Endothelial cell (in vitro differentiated cells): Measurements from ENCODE around the gene ITGB5. TPM values are rescaled to one million over a fixed set of nuclear protein-coding genes. Genes with fewer than 3 reads are reported as not detected.

ENCODE experiments used
- DNase-seq: peaks from one replicate; pipeline ENCODE4 v3.0.0; 2021; ENCODE audit warnings: low spot score
- H3K27ac Mint-ChIP-seq: one replicate; pipeline ENCODE4 v1.8.0; 2021; ENCODE audit warnings: mixed read lengths, inconsistent platforms; ENCODE audit not compliant: unreplicated experiment
- H3K27me3 Mint-ChIP-seq: one replicate; pipeline ENCODE4 v1.8.0; 2021; ENCODE audit warnings: mild to moderate bottlenecking, moderate library complexity, mixed read lengths, inconsistent platforms; ENCODE audit not compliant: unreplicated experiment
- H3K36me3 Mint-ChIP-seq: one replicate; pipeline ENCODE4 v1.8.0; 2021; ENCODE audit warnings: mild to moderate bottlenecking, low read depth, mixed read lengths, inconsistent platforms; ENCODE audit not compliant: unreplicated experiment
- H3K4me1 Mint-ChIP-seq: one replicate; pipeline ENCODE4 v1.8.0; 2021; ENCODE audit warnings: mild to moderate bottlenecking, mixed read lengths, inconsistent platforms; ENCODE audit not compliant: unreplicated experiment
- H3K4me3 Mint-ChIP-seq: one replicate; pipeline ENCODE4 v1.8.0; 2021; ENCODE audit warnings: mild to moderate bottlenecking, mixed read lengths, inconsistent platforms; ENCODE audit not compliant: unreplicated experiment
- H3K9me3 Mint-ChIP-seq: one replicate; pipeline ENCODE4 v1.8.0; 2021; ENCODE audit warnings: mixed read lengths, inconsistent platforms; ENCODE audit not compliant: unreplicated experiment
- CTCF ChIP-seq: fragments of 200-600 bp; sonication (generic); IDR thresholded peaks from one replicate; pipeline ENCODE4 v1.5.0; 2021; ENCODE audit warnings: antibody characterized with exemption; ENCODE audit not compliant: unreplicated experiment
- total RNA-seq: library from RNA; stranded (reverse); fragmentation: NEBNext Ultra II Directional; extraction: Animal tissue kit (Norgen Biotek cat#: 25700); gene quantifications from one replicate; pipeline ENCODE4 v1.2.1, GENCODE V29; 2021; ENCODE audit not compliant: unreplicated experiment

Gene ITGB5
- total RNA-seq, 1 donor from 2014 or later: 55.2 TPM

GRCh38 chr3:124821356-124821755 is 65.8 kb downstream of the ITGB5 start:
- Mint-ChIP-seq H3K4me1 (no peaks in the 10 kb centered on the region), H3K36me3 (peaks cover 8% of the 10 kb centered on the region), H3K27me3 (no peaks in the 10 kb centered on the region), H3K4me3 (no peak overlapping the region), H3K27ac (no peak overlapping the region), H3K9me3 (no peaks in the 10 kb centered on the region)
- DNase-seq: no peak
- TF ChIP-seq CTCF: no peak

DNA sequence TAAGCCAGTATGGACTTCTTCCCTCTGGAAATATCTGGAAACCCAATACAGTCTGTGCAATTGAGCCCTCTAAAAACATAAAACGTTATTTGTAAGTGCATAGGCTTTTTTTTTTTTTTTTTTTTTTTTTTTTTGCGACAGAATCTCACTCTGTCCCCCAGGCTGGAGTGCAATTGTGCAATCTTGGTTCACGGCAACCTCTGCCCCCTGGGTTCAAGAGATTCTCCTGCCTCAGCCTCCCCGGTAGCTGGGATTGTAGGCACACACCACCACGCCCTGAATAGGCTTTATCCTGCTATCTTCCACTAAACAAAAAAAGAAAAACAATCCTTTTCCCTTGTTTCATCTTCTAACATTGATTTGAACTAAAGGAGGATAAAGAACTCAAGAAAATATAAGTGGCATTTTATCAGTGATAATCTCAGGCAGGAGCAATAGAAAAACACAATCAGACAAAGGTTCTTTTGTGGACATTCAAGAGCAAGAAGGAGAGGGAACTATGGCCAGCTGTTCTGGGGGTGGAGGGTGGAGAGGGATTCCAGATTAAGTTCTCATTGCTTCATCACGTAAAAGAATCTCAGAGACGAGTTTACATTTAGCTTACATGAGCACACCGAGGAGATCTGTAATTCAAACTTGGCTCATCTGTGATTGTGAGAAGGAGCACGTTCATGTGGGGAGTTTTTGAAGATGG is 68.6 kb downstream of the ITGB5 start:
- H3K4me3 Mint-ChIP-seq: no peak overlapping the region
- H3K4me1 Mint-ChIP-seq: peaks cover 4% of the 10 kb centered on the region
- H3K27me3 Mint-ChIP-seq: no peaks in the 10 kb centered on the region
- TF ChIP-seq CTCF: no peak
- no peak for DNase-seq
- H3K9me3 Mint-ChIP-seq: no peaks in the 10 kb centered on the region
- H3K36me3 Mint-ChIP-seq: peaks cover 13% of the 10 kb centered on the region
- H3K27ac Mint-ChIP-seq: no peak overlapping the region

DNA sequence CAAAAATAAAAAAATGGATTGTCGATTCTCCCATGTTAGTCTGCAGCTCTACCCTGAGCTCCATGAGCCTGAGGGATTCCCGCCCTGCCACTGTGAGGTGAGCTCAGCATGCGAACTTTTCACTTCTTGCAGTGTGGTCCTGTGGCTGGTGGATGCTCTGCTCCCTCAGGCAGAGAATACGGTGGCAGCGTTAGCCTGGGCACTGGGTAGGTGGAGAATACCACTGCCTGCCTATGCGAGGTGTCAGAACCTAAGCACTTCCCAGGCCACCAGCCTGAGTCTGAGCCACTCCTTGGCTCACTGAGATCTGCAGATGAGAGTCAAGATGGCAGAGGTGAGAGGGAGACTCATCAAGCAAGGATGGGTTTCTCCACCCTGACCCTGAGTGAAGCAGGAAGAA is 70.1 kb downstream of the ITGB5 start:
- Mint-ChIP-seq H3K27ac (no peak overlapping the region), H3K27me3 (no peaks in the 10 kb centered on the region), H3K9me3 (no peaks in the 10 kb centered on the region), H3K4me1 (peaks cover 4% of the 10 kb centered on the region), H3K36me3 (peaks cover 13% of the 10 kb centered on the region), H3K4me3 (no peak overlapping the region)
- no peak for TF ChIP-seq CTCF
- DNase-seq: no peak

GRCh38 chr3:124816206-124816605 is 71.0 kb downstream of the ITGB5 start:
- Mint-ChIP-seq H3K27me3 (no peaks in the 10 kb centered on the region), H3K4me1 (peaks cover 4% of the 10 kb centered on the region), H3K9me3 (no peaks in the 10 kb centered on the region), H3K27ac (peak overlapping the region; percentile 5), H3K36me3 (peaks cover 13% of the 10 kb centered on the region), H3K4me3 (no peak overlapping the region)
- DNase-seq: no peak
- no peak for TF ChIP-seq CTCF

GRCh38 chr3:124815781-124816180 is 71.4 kb downstream of the ITGB5 start:
- no peak overlapping the region for H3K27ac Mint-ChIP-seq
- TF ChIP-seq CTCF: no peak
- no peaks in the 10 kb centered on the region for H3K9me3 Mint-ChIP-seq
- H3K27me3 Mint-ChIP-seq: no peaks in the 10 kb centered on the region
- peaks cover 10% of the 10 kb centered on the region for H3K36me3 Mint-ChIP-seq
- peaks cover 4% of the 10 kb centered on the region for H3K4me1 Mint-ChIP-seq
- no peak overlapping the region for H3K4me3 Mint-ChIP-seq
- no peak for DNase-seq
